Progenitor cell of endocrine pancreas (in vitro differentiated cells): ENCODE measurements around the gene ZFP64. TPM values are rescaled to one million over a fixed set of nuclear protein-coding genes. Genes with fewer than 3 reads are reported as not detected.

ENCODE experiments used
- DNase-seq: peaks from one replicate; pipeline ENCODE4 v3.0.0; 2021; ENCODE audit warnings: low spot score; ENCODE audit not compliant: unreplicated experiment
- H3K27ac Mint-ChIP-seq: 2 replicates; pipeline ENCODE4 v1.8.0; 2021; ENCODE audit warnings: mild to moderate bottlenecking, moderate library complexity, mixed read lengths
- H3K27me3 Mint-ChIP-seq: 2 replicates; pipeline ENCODE4 v1.8.0; 2021; ENCODE audit warnings: mixed read lengths
- H3K36me3 Mint-ChIP-seq: 2 replicates; pipeline ENCODE4 v1.8.0; 2022; ENCODE audit warnings: mixed read lengths; ENCODE audit not compliant: insufficient read depth
- H3K4me1 Mint-ChIP-seq: 2 replicates; pipeline ENCODE4 v1.8.0; 2021; ENCODE audit warnings: low read depth, mixed read lengths
- H3K4me3 Mint-ChIP-seq: 2 replicates; pipeline ENCODE4 v1.8.0; 2021; ENCODE audit warnings: low read depth, mild to moderate bottlenecking, moderate library complexity, mixed read lengths
- H3K9me3 Mint-ChIP-seq: 2 replicates; pipeline ENCODE4 v1.8.0; 2021; ENCODE audit warnings: low read depth, mixed read lengths
- CTCF ChIP-seq: fragments of 200-600 bp; sonication (generic); IDR thresholded peaks from one replicate; pipeline ENCODE4 v1.5.0; 2021; ENCODE audit warnings: antibody characterized with exemption, mild to moderate bottlenecking; ENCODE audit not compliant: unreplicated experiment
- total RNA-seq: library from RNA; stranded (reverse); gene quantifications from 2 replicates; pipeline ENCODE4 v1.2.1, GENCODE V29; 2021

The ZFP64 gene
- total RNA-seq, 1 donor from 2014 or later, result 26.9 TPM

- Mint-ChIP-seq H3K9me3 (peaks cover 2% of the 10 kb centered on the region), H3K36me3 (peaks cover 43% of the 10 kb centered on the region), H3K4me1 (no peaks in the 10 kb centered on the region), H3K27ac (no peak overlapping the region), H3K27me3 (no peaks in the 10 kb centered on the region), H3K4me3 (no peak overlapping the region)
- TF ChIP-seq CTCF, result no peak
- DNase-seq, result no peak
Measured at GRCh38 chr20:52152921-52153320, 38.7 kb downstream of the ZFP64 start.

GRCh38 chr20:52152416-52152815, 39.2 kb downstream of the ZFP64 start:
- Mint-ChIP-seq H3K27ac (no peak overlapping the region), H3K36me3 (peaks cover 38% of the 10 kb centered on the region), H3K4me1 (no peaks in the 10 kb centered on the region), H3K4me3 (no peak overlapping the region), H3K9me3 (no peaks in the 10 kb centered on the region), H3K27me3 (no peaks in the 10 kb centered on the region)
- DNase-seq, result no peak
- TF ChIP-seq CTCF, result no peak

GRCh38 chr20:52150440-52151258, 40.9 kb downstream of the ZFP64 start:
- TF ChIP-seq CTCF, result peak; percentile 84
- no peak for DNase-seq
- Mint-ChIP-seq H3K9me3 (no peaks in the 10 kb centered on the region), H3K27ac (no peak overlapping the region), H3K36me3 (peaks cover 22% of the 10 kb centered on the region), H3K4me3 (no peak overlapping the region), H3K4me1 (no peaks in the 10 kb centered on the region), H3K27me3 (no peaks in the 10 kb centered on the region)

DNA sequence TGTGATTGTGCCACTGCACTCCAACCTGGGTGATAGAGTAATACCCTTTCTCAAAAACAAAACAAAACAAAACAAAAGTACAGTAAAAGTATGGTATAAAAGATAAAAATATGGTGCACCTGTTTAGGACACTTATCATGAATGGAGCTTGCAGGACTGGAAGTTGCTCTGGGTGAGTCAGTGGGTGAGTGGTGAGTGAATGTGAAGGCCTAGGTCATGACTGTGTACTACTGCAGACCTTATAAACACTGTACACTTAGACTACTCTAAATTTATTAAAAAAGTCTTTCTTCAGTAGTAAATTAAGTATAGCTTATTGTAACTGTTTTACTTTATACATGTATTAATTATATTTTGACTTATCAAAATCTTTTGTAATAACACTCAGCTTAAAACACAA, 46.0 kb downstream of the ZFP64 start:
- peaks cover 5% of the 10 kb centered on the region for H3K36me3 Mint-ChIP-seq
- no peaks in the 10 kb centered on the region for H3K27me3 Mint-ChIP-seq
- no peaks in the 10 kb centered on the region for H3K9me3 Mint-ChIP-seq
- no peak overlapping the region for H3K27ac Mint-ChIP-seq
- no peak for TF ChIP-seq CTCF
- no peak for DNase-seq
- H3K4me3 Mint-ChIP-seq, result no peak overlapping the region
- no peaks in the 10 kb centered on the region for H3K4me1 Mint-ChIP-seq

DNA sequence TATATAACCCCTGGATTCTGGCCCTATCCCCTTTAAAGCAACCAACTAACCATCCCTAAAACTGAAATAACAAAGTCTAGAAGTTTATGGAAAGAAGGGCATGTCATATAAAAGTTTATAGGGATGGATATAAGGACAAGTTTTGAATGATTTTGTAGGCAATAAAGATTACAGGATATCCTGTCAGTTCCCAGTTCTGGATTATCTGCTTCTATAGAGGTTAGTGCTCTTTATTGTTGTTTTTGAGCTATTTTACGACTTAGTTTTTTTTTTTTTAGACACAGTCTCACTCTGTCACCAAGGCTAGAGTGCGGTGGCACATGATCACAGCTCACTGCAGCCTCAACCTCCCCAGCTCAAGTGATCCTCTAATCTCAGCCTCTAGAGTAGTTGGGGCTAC, 48.3 kb downstream of the ZFP64 start:
- H3K36me3 Mint-ChIP-seq, result peaks cover 2% of the 10 kb centered on the region
- no peak for TF ChIP-seq CTCF
- H3K27ac Mint-ChIP-seq, result no peak overlapping the region
- H3K4me1 Mint-ChIP-seq, result no peaks in the 10 kb centered on the region
- H3K27me3 Mint-ChIP-seq, result no peaks in the 10 kb centered on the region
- DNase-seq, result no peak
- no peak overlapping the region for H3K4me3 Mint-ChIP-seq
- H3K9me3 Mint-ChIP-seq, result no peaks in the 10 kb centered on the region
